HCT116 (cell line): ENCODE measurements around the gene PDE4D.

ENCODE experiments used
- CEBPB ChIP-seq: IDR thresholded peaks from 2 replicates; pipeline ENCODE4 v1.6.1; 2012; ENCODE audit warnings: low read depth
- EZH2 ChIP-seq: fragments of 200-600 bp; sonication (generic); IDR thresholded peaks from 2 replicates; pipeline ENCODE4 v1.6.1; 2017; ENCODE audit warnings: antibody characterized with exemption, mixed run types
- EZH2phosphoT487 ChIP-seq: fragments of 200-600 bp; IDR thresholded peaks from 2 replicates; pipeline ENCODE4 v1.6.1; 2018; ENCODE audit warnings: antibody characterized with exemption, borderline replicate concordance
- FOSL1 ChIP-seq: IDR thresholded peaks from 2 replicates; pipeline ENCODE4 v1.6.1; 2012; ENCODE audit warnings: low read depth
- JUND ChIP-seq: IDR thresholded peaks from 2 replicates; pipeline ENCODE4 v1.6.1; 2012
- POLR2A ChIP-seq: IDR thresholded peaks from 2 replicates; pipeline ENCODE4 v1.7.0; 2011; ENCODE audit warnings: borderline replicate concordance; ENCODE audit not compliant: insufficient read depth, insufficient read length; ENCODE audit errors: extremely low read depth
- POLR2AphosphoS5 ChIP-seq: IDR thresholded peaks from 2 replicates; pipeline ENCODE4 v1.6.1; 2011; ENCODE audit warnings: mild to moderate bottlenecking, low read depth, low read length, moderate library complexity
- SP1 ChIP-seq: IDR thresholded peaks from 2 replicates; pipeline ENCODE4 v1.6.1; 2012; ENCODE audit warnings: low read depth
- TCF7L2 ChIP-seq: IDR thresholded peaks from 2 replicates; pipeline ENCODE4 v1.7.0; 2011; ENCODE audit warnings: borderline replicate concordance, inconsistent platforms; ENCODE audit not compliant: insufficient read depth, insufficient read length; ENCODE audit errors: extremely low read depth
- YY1 ChIP-seq: IDR thresholded peaks from 2 replicates; pipeline ENCODE4 v1.6.1; 2011; ENCODE audit warnings: low read length, low read depth, moderate library complexity, mild to moderate bottlenecking; ENCODE audit not compliant: insufficient replicate concordance; ENCODE audit errors: extremely low read depth
- TF ChIP-seq, protein P1 (sequence below), 3 experiments: fragments of 200-600 bp in 1 of 3; sonication (generic) in 1 of 3; IDR thresholded peaks in 2 of 3; conservative IDR thresholded peaks in 1 of 3; 2 replicates each; pipeline ENCODE4 v1.5.1; 2012 to 2017; ENCODE audit warnings: low read depth in 2 of 3, low read length in 2 of 3, antibody characterized with exemption in 1 of 3, borderline replicate concordance in 1 of 3, control low read depth in 1 of 3, mild to moderate bottlenecking in 1 of 3, mixed read lengths in 1 of 3, mixed run types in 1 of 3, moderate library complexity in 1 of 3; ENCODE audit not compliant: insufficient read depth in 1 of 3
- TF ChIP-seq, protein P2 (sequence below): IDR thresholded peaks from 2 replicates; pipeline ENCODE4 v1.6.1; 2012

DNA sequence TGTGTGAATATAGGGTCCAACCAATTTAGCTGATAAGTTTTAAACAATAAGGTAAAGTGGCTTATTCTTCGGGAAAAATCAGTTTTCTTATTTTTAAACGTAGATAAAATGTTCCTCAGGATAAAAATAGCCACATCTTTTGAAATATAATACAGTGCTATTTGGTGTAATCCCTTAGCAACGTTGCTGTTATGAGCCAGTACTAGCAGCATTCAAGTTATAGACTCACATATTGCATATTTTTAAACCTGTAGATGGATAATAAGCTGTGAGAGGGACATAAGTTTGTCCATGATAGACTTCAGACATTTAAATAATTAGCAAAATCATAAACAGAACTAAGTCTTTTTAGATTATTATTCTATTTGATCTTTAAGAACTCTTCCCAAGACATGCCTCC, 6.3 kb downstream of the PDE4D start:
- TF ChIP-seq, protein P1, sequence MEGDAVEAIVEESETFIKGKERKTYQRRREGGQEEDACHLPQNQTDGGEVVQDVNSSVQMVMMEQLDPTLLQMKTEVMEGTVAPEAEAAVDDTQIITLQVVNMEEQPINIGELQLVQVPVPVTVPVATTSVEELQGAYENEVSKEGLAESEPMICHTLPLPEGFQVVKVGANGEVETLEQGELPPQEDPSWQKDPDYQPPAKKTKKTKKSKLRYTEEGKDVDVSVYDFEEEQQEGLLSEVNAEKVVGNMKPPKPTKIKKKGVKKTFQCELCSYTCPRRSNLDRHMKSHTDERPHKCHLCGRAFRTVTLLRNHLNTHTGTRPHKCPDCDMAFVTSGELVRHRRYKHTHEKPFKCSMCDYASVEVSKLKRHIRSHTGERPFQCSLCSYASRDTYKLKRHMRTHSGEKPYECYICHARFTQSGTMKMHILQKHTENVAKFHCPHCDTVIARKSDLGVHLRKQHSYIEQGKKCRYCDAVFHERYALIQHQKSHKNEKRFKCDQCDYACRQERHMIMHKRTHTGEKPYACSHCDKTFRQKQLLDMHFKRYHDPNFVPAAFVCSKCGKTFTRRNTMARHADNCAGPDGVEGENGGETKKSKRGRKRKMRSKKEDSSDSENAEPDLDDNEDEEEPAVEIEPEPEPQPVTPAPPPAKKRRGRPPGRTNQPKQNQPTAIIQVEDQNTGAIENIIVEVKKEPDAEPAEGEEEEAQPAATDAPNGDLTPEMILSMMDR (IDR thresholded peaks at IDR 0.05 in 2 of 3, conservative IDR thresholded peaks at IDR 0.05 in 1 of 3; ENCODE audit: borderline replicate concordance in 1 of 3, insufficient read depth in 1 of 3, low read depth in 2 of 3, low read length in 2 of 3): no peak
- TF ChIP-seq, protein P2, sequence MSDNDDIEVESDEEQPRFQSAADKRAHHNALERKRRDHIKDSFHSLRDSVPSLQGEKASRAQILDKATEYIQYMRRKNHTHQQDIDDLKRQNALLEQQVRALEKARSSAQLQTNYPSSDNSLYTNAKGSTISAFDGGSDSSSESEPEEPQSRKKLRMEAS: no peak
- TF ChIP-seq POLR2A (no peak), EZH2 (no peak), POLR2AphosphoS5 (no peak), EZH2phosphoT487 (no peak), SP1 (no peak), JUND (no peak), FOSL1 (no peak), CEBPB (no peak), YY1 (no peak), TCF7L2 (no peak)
